H1 (cell line): ENCODE data around the gene VPS13D.

Source experiments
- HDAC2 ChIP-seq, 2 experiments: fragments of 300-600 bp in 1 of 2; sonication (generic) in 1 of 2; IDR thresholded peaks; 2 replicates each; pipeline ENCODE4 v1.6.1; 2011 to 2012; ENCODE audit warnings: low read depth in 2 of 2, low read length in 2 of 2, mild to moderate bottlenecking in 2 of 2, moderate library complexity in 2 of 2, borderline replicate concordance in 1 of 2, inconsistent platforms in 1 of 2
- PHF8 ChIP-seq: fragments of 200-600 bp; sonication (generic); conservative IDR thresholded peaks from 2 replicates; pipeline ENCODE4 v1.7.1; 2012; ENCODE audit warnings: low read depth, mild to moderate bottlenecking, inconsistent platforms, low read length, moderate library complexity
- POLR2AphosphoS5 ChIP-seq: IDR thresholded peaks from 2 replicates; pipeline ENCODE4 v1.6.1; 2011; ENCODE audit warnings: low read depth, low read length
- TF ChIP-seq, protein P1 (sequence below), 3 experiments: IDR thresholded peaks; 1 replicate in 2 of 3; 2 replicates in 1 of 3; pipeline versions ENCODE4 v1.5.1 to v1.6.1; 2011; ENCODE audit warnings: low read length in 3 of 3, mild to moderate bottlenecking in 3 of 3, inconsistent platforms in 2 of 3, low read depth in 1 of 3, moderate library complexity in 1 of 3; ENCODE audit not compliant: insufficient read depth in 1 of 3; ENCODE audit errors: control extremely low read depth in 1 of 3

DNA sequence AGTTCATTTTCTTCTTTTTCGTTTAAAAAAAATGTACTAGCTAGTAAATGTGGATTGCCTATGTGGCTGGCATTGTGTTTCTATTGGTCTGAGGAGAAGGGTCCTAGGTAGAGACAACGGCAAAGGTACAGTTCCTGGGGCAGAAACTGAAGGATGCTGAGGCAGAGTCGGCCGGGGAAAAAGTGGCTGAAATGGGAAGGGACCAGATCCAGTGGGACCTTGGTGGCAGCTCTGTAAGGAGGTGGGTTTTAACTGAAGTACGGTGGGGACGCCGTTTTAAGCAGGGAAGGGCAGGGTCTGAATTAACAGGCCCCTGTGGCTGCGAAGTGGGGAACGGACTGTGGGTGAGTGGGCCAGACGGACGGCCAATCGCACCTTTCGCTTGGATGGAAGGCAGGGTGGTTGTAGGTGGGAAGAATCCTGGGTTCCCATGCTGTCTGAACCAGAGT lies 420 bp upstream of the VPS13D start:
- TF ChIP-seq PHF8 (no peak), POLR2AphosphoS5 (no peak), HDAC2 (IDR thresholded peaks at IDR 0.05; ENCODE audit: borderline replicate concordance in 1 of 2, low read depth in 2 of 2, low read length in 2 of 2) (no peak)
- TF ChIP-seq, protein P1, sequence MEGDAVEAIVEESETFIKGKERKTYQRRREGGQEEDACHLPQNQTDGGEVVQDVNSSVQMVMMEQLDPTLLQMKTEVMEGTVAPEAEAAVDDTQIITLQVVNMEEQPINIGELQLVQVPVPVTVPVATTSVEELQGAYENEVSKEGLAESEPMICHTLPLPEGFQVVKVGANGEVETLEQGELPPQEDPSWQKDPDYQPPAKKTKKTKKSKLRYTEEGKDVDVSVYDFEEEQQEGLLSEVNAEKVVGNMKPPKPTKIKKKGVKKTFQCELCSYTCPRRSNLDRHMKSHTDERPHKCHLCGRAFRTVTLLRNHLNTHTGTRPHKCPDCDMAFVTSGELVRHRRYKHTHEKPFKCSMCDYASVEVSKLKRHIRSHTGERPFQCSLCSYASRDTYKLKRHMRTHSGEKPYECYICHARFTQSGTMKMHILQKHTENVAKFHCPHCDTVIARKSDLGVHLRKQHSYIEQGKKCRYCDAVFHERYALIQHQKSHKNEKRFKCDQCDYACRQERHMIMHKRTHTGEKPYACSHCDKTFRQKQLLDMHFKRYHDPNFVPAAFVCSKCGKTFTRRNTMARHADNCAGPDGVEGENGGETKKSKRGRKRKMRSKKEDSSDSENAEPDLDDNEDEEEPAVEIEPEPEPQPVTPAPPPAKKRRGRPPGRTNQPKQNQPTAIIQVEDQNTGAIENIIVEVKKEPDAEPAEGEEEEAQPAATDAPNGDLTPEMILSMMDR (IDR thresholded peaks at IDR 0.05; ENCODE audit: control extremely low read depth in 1 of 3, insufficient read depth in 1 of 3, low read depth in 1 of 3, low read length in 3 of 3) = no peak
